CD1c-positive myeloid dendritic cell (primary cell): ENCODE measurements around the gene AVL9.
"Not testable (repeated sequence)": the region's sequence is repeated elsewhere in the genome, so short reads cannot be mapped to it uniquely, and the experiment has no call there.

Experiments used
- DNase-seq: peaks from one replicate; pipeline ENCODE4 v3.0.0-alpha.2; 2016; ENCODE audit errors: extremely low spot score

AVL9 gene

DNA sequence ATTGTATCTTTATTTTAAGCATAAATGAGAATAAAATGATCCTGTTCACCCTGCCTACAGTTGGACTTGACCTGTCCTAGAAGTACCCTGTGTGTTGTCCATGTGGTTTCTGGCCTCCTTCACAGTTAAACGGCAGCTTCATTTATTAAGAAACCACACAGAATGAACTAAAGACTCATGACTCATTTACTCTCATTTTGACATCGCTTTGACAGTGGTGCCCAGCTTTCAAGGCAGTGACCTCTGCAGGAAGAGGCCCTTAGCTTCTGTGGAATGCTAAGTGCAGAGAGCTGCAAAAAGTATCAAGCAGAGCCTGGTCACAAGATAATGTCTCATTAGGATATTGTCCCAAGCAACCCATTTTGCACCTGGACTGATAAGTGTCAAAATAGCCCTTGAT lies 93.4 kb downstream of the AVL9 start:
- no peak for DNase-seq

- no peak for DNase-seq
Observed at GRCh38 chr7:32591938-32592337, 96.6 kb downstream of the AVL9 start.

DNA sequence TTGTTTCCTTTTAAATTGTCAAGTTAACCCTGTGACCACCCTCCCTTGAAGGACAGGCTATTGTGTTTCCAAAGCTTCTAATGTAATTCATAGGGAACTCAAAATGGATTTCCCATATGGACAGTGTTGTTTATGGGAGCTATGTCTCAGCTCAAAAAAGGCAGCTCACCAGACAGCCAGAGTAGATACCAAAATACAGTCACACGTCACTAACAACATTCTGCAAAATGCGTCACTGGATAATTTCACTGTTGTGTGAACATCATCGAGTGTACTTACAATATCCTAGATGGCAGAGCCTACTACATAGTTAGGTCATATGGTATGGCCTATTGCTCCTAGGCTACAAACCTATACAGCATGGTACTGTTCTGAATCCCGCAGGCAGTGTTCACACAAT lies 97.4 kb downstream of the AVL9 start:
- no peak for DNase-seq

DNA sequence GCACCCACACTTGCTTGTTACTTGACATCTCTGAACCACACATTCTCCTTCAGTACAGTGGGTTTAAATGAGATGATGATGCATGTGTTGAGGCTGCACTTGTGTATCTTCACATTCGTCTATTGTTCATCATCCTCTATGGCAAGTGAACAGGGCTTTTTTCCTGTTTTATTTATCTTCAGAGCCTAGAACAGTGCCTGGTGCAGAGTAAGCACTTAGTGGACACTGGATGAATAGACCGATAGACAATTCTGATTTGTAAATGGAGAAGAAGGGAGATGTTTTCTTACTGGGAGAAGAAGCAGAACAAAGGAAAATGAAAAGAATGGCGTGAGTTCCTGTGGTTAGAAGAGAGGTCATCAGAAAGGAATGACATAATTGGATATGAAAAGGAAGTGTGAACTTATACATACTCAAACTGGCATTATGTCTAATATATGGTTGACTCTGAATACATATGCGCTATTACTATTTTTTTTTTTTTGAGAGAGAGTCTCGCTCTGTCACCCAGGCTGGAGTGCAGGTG lies 99.7 kb downstream of the AVL9 start:
- DNase-seq: no peak

DNA sequence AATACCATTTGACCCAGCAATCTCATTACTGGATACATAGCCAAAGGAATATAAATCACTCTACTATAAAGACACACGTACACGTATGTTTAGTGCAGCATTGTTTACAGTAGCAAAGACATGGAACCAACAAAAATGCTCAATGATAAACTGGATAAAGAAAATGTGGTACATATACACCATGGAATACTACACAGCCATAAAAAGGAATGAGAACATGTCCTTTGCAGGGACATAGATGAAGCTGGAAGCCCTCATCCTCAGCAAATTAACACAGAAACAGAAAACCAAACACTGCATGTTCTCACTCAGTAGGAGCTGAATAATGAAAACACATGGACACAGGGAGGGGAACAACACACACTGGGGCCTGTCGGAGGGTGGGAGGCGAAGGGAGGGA lies 105.9 kb downstream of the AVL9 start:
- DNase-seq: not testable (repeated sequence)

DNA sequence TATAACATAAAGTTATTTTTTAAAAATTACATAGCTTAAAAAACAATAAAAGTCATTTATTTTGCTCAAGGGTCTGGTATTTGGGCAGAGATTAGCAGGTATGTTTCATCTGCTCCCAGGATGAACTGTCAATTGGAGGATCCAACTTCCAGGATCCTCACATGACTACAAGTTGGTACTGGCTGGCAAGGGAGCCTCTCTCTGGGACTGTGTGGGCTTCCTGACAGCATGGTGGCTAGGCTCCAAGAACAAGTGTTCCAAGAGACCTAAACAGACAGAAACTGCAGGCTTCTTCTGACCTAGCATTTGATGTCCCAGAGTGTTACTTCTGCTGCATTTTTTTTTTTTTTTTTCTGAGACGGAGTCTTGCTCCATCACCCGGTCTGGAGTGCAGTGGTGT lies 107.2 kb downstream of the AVL9 start:
- no peak for DNase-seq

DNA sequence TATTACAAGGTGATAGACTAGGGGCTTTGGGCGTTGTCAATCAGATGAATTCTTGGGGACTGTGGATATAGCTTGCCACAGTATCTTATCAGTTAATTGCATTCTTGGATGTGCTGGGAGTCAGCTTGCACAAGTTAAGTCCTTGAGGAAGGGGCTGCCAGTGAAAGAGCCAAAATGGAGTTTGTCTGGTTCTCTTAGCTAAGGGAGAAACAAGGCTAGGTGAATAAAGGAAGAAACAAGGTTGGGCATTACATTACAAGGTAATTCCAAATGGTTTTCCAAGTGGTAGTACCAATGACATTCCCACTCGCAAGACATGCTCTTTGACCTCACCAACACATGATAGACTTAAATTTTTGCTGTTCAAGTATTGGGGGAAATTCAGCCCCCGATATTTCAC lies 108.2 kb downstream of the AVL9 start:
- not testable (repeated sequence) for DNase-seq

- DNase-seq: not testable (repeated sequence)
Observed at GRCh38 chr7:32604047-32604446, 108.8 kb downstream of the AVL9 start.

- DNase-seq: no peak
Observed at GRCh38 chr7:32605032-32605431, 109.7 kb downstream of the AVL9 start.

DNA sequence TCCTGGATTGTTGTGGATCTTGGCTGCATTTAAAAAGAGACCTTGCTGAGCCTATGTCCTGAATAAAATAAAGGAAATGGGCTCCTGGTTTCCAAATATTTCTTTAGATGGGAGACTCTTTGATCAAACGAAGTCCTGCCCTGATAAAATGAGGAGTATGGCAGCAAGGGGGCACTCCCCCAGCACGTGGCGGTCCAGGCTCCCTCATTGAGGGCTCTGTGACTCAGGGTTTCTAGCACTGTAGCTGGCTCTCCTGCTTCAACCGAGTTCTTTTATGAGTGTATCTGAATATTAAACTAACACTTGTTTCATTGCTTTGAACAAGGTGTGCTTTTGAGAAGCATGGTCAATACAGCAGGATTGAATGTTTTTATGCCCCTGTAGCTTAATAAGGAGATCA lies 114.2 kb downstream of the AVL9 start:
- DNase-seq: no peak

- DNase-seq: no peak
Observed at GRCh38 chr7:32611201-32612099, 116.2 kb downstream of the AVL9 start.

DNA sequence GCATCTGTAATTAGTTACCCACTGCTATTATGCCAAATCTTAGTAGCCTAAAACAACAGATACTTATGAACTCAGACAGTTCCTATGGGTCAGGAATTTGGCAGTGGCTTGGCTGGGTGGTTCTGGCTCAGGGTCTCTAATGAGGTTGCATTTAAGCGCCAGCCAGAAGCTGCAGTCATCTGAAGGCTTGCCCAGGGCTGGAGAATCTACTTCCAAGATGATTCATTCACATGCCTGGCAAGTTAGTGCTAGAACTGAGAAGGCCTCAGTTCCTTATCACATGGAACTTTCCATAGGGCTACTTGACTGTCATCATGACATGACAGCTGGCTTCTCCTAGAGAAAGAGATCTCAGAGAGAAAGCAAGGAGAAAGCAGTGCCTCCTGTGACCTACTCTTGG lies 121.3 kb downstream of the AVL9 start:
- DNase-seq: no peak

GRCh38 chr7:32618470-32618869 lies 123.2 kb downstream of the AVL9 start:
- DNase-seq: no peak

GRCh38 chr7:32618987-32619386 lies 123.7 kb downstream of the AVL9 start:
- no peak for DNase-seq

GRCh38 chr7:32619416-32619815 lies 124.1 kb downstream of the AVL9 start:
- DNase-seq: not testable (repeated sequence)

DNA sequence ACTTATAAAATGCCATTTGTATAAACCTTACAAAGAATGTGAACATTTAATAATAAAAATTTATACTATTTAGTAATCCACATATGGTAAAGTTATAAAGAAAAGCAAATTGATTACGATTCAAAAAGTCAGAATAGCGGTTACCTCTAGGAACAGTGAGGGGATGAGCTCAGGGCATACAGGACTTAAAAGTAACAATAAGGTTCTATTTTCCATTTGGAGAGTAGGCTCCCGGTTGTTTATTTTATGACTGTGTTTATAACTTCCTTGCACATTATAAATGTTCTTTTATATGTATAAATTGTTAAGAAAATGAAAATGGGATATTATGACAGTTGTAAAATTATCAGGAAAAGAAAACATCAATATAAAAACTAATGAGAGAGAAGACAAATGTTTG lies 135.7 kb downstream of the AVL9 start:
- no peak for DNase-seq

DNA sequence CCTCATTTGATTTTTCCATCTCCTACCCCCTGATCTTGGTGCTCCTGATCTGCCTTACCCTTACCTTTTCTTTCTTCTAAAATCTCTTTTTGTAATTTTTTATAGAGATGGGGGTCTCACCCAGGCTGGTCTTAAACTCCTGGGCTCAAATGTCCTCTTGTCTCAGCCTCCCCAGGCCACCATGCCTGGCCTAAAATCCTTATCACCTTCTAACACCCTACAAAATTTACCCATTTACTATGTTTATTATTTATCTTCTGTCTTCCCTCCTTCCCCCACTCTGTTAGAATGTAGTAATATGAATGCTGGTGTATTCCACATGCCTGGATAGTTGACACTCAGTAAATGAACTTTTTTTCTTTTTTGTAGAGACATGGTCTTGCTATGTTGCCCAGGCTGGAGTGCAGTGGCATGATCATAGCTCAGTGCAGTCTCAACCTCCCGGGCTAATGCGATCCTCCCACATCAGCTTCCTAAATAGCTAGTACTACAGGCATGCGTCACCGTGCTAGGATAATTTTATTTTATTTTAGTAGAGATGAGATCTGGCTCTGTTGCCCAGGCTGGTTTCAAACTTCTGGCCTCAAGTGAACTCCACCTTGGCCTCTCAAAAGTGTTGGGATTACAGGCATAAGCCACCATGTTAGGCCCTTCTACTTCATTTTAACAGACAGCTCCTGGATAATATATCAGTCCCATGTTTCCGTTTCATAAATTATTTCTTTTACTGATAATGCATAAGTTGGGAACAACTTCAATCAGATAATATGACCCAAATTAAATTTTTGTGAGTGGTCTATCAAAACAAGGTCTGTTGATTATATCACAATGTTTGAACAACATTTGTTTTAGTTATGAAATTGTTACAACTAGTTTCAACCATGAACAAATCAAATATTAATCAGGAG lies 136.6 kb downstream of the AVL9 start:
- not testable (repeated sequence) for DNase-seq

GRCh38 chr7:32633446-32633845 lies 138.2 kb downstream of the AVL9 start:
- DNase-seq: not testable (repeated sequence)

DNA sequence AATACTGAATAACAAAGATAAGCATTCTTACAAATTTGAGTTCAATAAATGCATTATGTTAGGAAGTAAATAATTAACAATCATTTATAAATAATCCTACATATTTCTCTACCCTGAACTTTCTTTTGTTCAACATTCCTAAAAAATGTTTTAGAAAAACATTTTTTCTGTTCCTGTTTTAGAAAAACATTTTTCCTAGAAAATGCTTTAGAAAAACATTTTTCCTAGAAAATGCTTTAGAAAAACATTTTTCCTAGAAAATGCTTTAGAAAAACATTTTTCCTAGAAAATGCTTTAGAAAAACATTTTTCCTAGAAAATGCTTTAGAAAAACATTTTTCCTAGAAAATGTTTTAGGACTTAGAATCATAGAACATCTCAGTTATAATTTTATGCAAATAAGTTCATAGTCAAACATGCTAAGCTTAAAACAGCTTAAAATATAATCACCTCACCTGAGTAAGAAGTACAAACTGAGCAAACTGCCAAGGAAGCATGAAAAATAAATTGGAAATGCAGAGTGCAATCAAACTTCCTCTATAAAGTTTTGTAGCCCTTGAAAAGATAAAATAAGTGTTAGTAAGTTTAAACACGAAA lies 139.6 kb downstream of the AVL9 start:
- DNase-seq: not testable (repeated sequence)

DNA sequence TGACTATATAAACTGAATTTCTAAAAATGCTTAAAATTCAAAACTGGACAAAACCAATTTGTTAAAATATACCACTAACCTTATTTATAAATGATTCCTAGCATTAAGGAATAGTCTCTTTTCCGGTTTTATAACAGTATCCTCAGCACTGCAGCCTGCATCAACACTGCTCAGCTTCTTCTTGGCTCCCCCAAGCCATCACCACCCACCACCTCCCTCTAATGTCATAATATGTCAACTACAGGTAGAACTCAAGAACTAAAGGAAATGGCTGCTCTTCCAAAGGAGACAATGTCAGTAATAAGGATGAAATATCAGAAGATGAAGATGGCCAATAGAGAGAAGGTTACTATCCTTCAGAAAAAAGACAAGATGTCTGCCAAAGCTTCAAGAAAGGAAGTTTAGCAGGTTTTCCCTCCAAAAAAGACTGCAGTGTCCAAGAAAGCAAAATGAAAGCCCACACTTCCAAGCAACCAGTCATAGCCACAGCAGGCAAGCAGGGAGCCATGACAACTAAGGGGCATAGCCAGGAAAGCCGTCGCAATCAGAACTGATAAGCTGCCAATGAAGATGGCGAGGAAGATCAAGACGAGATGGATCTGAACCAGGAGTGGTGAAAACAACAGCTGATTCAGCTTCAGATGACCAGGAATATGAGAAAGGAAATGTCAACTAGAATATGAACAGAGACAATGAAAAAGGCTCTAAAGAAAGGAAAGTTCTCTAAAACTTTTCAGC lies 141.6 kb downstream of the AVL9 start:
- not testable (repeated sequence) for DNase-seq

DNA sequence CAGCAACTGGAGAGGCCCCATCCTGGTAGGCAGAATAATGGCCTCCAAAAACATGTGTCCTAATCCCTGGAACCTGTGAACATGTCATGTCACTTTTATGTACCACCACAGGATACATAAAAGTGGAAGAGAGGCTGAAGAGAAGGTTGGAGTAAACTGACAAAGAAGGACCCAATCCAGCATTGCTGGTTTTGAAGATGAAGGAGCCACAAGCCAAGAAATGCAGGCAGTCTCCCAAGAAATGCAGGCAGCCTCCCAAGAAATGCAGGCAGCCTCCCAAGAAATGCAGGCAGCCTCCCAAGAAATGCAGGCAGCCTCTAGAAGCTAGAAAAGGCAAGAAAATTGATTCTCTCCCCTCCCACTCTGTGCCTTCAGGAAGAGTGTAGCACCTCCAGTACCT lies 142.3 kb downstream of the AVL9 start:
- DNase-seq: not testable (repeated sequence)
